GM19438 (cell line): Measurements from ENCODE around the gene VWA5B1.

Source experiments
- ATAC-seq: cut with Tn5 transposase; IDR thresholded peaks from one replicate; pipeline ENCODE4 v1.9.1; 2021; ENCODE audit warnings: low read depth; ENCODE audit not compliant: unreplicated experiment

VWA5B1 gene

GRCh38 chr1:20361401-20361800 lies 70.7 kb downstream of the VWA5B1 start:
- ATAC-seq = no peak

- no peak for ATAC-seq
Measured at GRCh38 chr1:20361805-20362381, 71.2 kb downstream of the VWA5B1 start.

DNA sequence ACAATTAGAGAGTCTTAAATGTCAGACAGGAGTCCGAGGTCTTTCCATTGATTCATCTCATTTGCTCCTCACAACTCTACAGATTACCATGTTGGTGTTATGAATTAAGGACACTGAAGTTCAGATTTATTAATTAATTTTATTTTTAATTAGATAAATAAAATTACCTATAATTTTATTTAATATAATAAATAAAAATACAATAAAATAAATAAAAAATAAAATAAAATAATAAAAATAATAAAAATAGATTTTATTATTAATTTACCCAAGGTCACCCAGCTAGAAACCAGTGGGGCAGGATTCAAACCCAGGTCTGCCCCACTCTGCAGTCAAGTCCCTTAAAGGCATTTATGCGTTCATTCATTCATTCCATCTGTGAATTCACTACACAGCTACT lies 72.2 kb downstream of the VWA5B1 start:
- ATAC-seq = no peak

DNA sequence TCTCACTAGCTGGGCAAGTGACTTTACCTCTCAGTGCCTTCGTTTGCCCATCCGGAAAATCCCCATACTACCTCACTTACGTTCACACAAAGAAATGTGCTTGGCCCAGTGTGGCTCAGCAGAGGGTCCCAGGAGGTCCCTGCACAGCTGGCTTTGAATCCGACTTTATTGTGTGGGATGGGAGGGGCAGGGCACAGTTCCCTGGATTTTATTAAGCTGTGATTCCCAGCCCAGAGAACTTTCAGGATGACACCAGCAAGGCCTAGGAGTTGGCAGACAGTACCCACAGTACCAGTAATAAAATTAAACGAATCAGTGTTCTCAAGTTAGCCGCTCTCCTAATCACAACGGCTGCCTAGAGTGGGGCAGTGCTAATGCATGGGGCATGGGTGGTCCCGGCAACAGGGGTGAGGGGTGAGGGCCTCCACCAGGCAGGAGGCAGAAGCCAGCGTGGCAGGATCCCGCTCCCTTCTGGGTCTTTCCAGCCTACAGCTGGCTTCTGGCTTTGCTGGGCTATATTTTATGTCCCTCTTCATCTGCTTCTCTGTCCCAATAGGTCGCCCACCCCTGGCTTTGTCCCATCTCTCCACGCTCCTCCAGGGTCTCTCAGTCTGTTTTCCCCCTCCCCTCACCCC lies 74.9 kb downstream of the VWA5B1 start:
- ATAC-seq = no peak

GRCh38 chr1:20366056-20366462 lies 75.4 kb downstream of the VWA5B1 start:
- ATAC-seq = no peak

DNA sequence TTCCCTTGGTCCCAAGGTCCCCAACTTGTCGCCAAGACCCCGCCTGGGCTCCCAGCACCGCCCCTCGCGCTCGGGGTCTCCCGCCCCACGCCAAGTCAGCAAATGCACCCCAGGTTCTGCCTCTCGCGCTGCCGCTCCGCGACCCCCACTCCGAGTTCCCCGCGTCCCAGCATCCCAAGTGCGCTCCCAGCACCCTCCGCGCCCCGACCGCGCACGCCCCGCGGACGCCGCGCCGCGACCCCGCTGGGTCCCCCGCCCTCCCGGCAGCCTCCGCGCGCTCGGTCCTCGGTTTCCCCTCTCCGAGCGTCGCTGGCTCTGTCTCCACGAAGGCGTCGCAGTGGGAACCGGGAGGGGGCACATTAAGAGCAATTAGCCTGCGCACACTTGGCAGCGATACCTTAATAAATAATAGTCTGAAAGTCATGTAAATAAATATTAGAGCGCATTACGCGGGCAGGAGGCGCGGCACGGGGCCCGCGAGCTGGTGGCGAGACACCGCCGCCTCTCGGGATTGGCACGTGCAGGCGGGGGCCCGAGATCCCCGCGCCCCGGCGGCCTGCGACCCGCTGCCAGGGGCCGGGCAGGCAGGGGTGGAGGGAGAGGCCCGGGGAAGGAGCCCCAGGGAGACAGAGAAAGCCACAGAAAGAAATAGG lies 75.9 kb downstream of the VWA5B1 start:
- no peak for ATAC-seq

DNA sequence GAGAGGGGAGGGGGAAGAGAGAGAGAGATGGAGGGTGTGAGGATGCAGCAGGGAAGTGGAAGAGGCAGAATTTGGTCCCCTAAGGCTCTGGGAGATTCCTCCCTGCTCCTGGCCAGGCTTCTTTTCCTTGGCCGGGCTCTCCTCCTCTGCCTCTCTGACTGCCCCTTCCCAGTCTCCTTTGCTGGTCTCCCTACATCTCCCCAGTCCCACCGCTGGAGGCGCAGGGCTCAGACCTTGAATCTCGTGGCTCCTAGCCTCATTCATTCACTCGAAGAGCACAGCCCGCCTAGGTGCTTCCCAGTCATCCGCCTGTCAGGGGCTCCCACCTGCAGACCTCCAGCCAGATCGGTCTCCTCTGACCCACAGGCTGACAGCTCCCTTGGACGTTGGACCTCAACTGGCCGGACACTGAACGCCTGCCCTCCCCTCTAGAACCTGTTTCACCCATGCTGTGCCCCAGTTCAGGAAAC lies 76.5 kb downstream of the VWA5B1 start:
- no peak for ATAC-seq

- no peak for ATAC-seq
Measured at GRCh38 chr1:20367626-20368025, 77.0 kb downstream of the VWA5B1 start.

DNA sequence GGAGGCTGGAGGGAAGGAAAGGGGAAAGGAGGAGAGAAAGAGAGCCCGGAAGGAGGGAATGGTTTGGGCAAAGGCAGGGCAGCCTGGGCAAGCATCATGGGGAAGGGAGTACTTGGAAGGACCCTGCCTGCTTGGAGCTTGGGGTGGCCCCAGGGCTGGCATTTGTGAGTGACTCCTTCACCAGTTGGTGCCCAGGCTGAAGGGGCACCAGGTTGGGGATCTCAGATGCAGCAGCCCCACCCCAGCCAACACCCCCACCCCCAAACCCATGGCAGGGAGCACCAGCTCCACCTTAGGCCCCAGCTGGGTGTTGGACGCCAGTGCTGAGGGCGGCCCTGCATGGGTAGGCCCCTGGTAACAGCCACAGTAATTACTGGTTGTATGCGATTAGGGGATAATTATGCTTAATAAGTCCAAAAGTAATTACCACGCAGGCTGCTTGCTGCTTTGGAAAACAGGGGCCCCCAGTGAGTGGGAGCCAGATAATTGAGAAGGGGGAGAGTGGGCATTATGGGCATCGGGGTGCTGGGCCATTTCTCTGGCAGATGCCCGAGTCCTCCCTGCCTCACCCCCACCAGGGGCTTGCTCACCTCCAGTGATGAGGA lies 78.3 kb downstream of the VWA5B1 start:
- no peak for ATAC-seq

- no peak for ATAC-seq
Measured at GRCh38 chr1:20370698-20371097, 80.0 kb downstream of the VWA5B1 start.

- ATAC-seq = no peak
Measured at GRCh38 chr1:20371411-20371810, 80.7 kb downstream of the VWA5B1 start.

DNA sequence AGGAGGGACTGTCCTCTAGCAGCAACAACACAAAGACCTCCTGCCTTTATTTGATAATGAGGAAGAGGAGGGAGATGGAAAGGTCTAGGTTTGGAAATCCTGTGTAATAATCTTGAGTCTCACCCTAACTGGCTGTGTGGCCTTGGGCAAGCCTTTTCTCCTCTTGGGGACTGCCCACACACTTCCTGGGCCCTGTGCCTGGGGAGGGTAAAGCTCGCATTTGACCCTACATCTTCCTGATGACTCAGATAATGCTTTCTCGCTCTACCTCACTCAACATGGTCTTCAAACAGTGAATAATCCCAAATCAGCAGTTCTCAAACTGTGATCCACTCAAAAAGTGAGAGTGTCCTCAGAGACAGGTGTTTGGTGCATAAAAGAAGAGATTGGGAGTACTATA lies 81.2 kb downstream of the VWA5B1 start:
- ATAC-seq = no peak

DNA sequence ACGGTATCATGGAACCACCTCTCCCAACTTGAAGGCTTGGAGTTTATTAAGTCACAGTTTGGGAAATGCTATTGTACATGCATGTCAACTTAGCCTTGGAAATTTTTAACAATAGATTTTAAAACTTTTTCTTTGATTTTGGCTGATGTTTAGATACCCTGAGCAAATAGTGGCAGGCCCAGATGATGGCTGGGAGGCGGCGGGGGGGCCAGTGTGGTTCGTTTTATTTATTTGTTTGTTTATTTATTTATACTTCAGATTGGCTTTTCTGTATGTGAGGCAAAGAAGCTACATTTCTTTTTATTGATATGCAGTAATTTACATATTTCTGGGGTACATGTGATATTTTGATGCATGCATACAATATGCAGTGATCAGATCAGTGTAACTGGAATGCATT lies 82.0 kb downstream of the VWA5B1 start:
- ATAC-seq = no peak

DNA sequence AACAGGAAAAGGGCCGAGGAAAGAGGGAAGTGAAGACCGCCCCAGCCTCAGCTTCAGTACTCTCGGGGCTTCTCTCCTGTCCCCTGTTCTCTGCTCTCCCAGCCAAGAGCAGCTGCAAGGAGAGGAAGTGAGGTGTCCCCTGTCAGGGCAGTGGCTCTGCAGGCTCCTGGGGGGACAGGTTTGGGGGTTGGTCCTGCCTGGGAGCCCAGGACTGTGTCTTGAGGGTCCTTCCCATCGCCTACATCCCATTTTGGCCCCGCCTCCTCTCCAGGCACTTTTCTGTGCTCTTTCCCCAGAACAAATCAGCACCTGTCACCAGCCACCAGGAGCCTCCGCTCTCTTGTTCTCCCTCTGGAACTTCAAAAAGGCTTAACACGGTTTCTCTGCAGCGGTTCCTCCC lies 82.6 kb downstream of the VWA5B1 start:
- no peak for ATAC-seq

DNA sequence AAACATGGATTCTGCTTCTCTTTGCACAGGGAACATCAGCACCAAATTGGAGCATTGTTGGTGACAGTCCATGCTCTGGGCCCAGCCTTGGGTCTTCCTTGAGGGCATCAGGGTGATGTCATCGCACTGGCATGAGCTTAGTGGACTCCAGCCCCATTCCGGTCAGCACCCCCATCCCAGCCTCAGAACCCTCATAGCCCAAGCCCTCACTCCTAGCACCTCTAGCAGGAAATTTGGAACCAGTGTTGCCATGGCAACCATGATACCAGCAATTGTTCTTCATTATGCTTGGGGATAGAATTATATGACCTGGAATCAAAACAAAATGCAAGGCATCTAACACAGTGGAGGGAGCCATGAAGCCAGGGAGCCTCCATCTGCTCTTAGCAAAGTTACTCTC lies 83.1 kb downstream of the VWA5B1 start:
- no peak for ATAC-seq

DNA sequence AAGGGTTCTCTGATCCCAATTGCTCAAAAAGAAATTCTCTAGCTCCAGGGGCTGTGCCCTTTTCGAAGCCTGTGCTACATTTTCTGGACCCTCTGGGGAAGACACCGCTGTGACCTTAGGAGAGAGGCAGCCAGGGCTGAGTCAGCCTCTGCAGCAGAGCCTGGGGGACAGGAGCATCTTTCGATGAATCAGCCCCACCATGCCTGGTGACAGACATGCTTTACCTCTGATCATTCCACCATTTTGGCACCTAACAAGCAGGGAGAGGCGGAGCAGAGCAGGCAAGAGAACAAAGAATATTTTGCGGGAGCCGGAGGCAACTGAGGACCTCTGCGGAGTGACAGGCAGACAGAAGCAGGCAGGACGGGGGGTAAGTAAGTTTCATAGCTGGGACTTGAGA lies 84.9 kb downstream of the VWA5B1 start:
- ATAC-seq = no peak

DNA sequence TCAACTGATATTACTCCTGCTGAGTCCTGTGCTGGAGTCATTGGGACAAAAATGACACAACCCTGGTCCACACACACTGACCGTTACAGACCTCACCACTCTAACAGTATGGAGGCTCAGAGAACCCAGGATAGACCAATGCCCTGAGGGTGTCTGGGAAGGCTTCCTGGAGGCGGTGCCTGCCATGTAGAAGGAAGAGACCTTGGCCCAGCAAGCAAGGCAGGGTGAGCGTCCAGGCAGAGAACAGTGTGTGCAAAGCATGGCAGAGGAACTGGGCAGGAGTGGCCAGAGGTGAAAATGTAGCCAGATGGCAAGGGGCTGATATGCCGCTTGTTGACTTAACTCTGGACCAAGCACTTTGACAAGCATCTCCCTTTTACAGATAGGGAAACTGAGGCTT lies 85.5 kb downstream of the VWA5B1 start:
- no peak for ATAC-seq

GRCh38 chr1:20376880-20377494 lies 86.3 kb downstream of the VWA5B1 start:
- ATAC-seq = no peak

DNA sequence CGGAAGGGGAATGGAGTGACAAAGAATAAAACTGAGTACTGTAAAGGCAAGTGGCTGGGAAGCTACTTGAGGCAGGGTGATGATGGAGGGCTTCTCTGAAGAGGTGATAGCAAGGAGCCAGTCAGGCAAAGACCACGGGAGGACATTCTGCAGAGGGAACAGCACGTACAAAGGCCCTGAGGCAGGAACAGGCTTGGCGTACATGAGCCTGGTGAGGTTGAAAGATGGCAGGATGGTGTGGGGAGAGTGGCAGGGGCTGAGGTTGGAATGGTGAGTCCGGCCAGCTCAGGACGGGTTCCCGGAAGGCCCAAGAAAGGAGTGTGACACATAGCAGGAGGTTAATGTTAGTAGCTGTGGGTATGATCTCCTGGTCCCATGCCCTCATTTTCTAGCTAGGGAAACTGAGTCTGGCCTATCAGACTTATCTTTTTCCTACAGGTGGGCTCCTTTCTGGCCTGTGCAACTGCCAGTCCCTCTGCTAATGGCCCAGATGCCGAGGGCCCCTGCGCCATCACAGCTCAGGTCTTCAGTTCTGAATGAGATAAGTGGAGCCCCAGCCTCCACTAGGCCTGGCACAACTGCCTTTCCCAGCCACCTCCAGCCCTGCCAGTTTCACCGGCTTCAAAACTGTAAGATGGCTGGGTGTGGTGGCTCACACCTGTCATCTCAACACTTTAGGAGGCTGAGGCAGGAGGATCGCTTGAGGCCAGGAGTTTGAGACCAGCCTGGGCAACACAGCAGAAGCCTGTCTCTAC lies 87.0 kb downstream of the VWA5B1 start:
- no peak for ATAC-seq

- no peak for ATAC-seq
Measured at GRCh38 chr1:20379075-20379474, 88.4 kb downstream of the VWA5B1 start.

GRCh38 chr1:20380175-20380574 lies 89.5 kb downstream of the VWA5B1 start:
- ATAC-seq = no peak
